Neural progenitor cell (in vitro differentiated cells): ENCODE results near the gene RYR1. TPM values are rescaled to one million over a fixed set of nuclear protein-coding genes. Genes with fewer than 3 reads are reported as not detected.

Source experiments
- DNase-seq: peaks from one replicate; pipeline ENCODE4 v3.0.0-alpha.2; 2016; ENCODE audit warnings: low spot score
- H2AFZ ChIP-seq: fragments of 200-600 bp; sonication (generic); replicated peaks from 2 replicates; pipeline ENCODE4 v1.6.1; 2016; ENCODE audit warnings: antibody characterized with exemption
- H3F3A ChIP-seq: fragments of 200-600 bp; sonication (generic); 2 replicates; pipeline ENCODE4 v1.6.1; 2016; ENCODE audit warnings: antibody characterized with exemption, low read depth
- H3K27ac ChIP-seq: fragments of 200-600 bp; sonication (generic); 2 replicates; pipeline ENCODE4 v1.5.1; 2016; ENCODE audit warnings: mild to moderate bottlenecking
- H3K27me3 ChIP-seq: fragments of 200-600 bp; sonication (generic); 2 replicates; pipeline ENCODE4 v1.6.1; 2016; ENCODE audit warnings: mild to moderate bottlenecking, moderate library complexity
- H3K36me3 ChIP-seq: fragments of 200-600 bp; sonication (generic); 2 replicates; pipeline ENCODE4 v1.5.1; 2016
- H3K4me1 ChIP-seq: fragments of 200-600 bp; sonication (generic); 2 replicates; pipeline ENCODE4 v1.6.1; 2016; ENCODE audit warnings: mixed run types
- H3K4me2 ChIP-seq: fragments of 200-600 bp; sonication (generic); 2 replicates; pipeline ENCODE4 v1.6.1; 2016
- H3K4me3 ChIP-seq: fragments of 200-600 bp; sonication (generic); 2 replicates; pipeline ENCODE4 v1.5.1; 2016
- H3K79me2 ChIP-seq: fragments of 200-600 bp; sonication (generic); 2 replicates; pipeline ENCODE4 v1.6.1; 2016; ENCODE audit warnings: low read depth
- H3K9ac ChIP-seq: fragments of 200-600 bp; sonication (generic); 2 replicates; pipeline ENCODE4 v1.6.1; 2016
- H3K9me3 ChIP-seq: fragments of 200-600 bp; sonication (generic); 2 replicates; pipeline ENCODE4 v1.5.1; 2016; ENCODE audit warnings: low read depth
- H4K20me1 ChIP-seq: fragments of 200-600 bp; sonication (generic); 2 replicates; pipeline ENCODE4 v1.6.1; 2016; ENCODE audit warnings: low read depth
- H3K27ac Mint-ChIP-seq: 3 replicates; pipeline ENCODE4 v1.8.0; 2021; ENCODE audit warnings: mixed read lengths
- H3K27me3 Mint-ChIP-seq: 2 replicates; pipeline ENCODE4 v1.8.0; 2022; ENCODE audit warnings: low read depth, mild to moderate bottlenecking, inconsistent platforms, moderate library complexity, mixed read lengths; ENCODE audit not compliant: insufficient read depth
- H3K36me3 Mint-ChIP-seq: 3 replicates; pipeline ENCODE4 v1.8.0; 2021; ENCODE audit warnings: mixed read lengths
- H3K4me1 Mint-ChIP-seq: 3 replicates; pipeline ENCODE4 v1.8.0; 2021; ENCODE audit warnings: mixed read lengths
- H3K4me3 Mint-ChIP-seq: 3 replicates; pipeline ENCODE4 v1.8.0; 2021; ENCODE audit warnings: mild to moderate bottlenecking, moderate library complexity, mixed read lengths
- H3K9me3 Mint-ChIP-seq: 3 replicates; pipeline ENCODE4 v1.8.0; 2020; ENCODE audit warnings: mixed read lengths
- EZH2 ChIP-seq: fragments of 200-600 bp; sonication (generic); IDR thresholded peaks from 2 replicates; pipeline ENCODE4 v1.6.1; 2017; ENCODE audit warnings: antibody characterized with exemption, mild to moderate bottlenecking, moderate library complexity
- EZH2phosphoT487 ChIP-seq: fragments of 200-600 bp; sonication (generic); IDR thresholded peaks from 2 replicates; pipeline ENCODE4 v1.6.1; 2017; ENCODE audit warnings: antibody characterized with exemption
- total RNA-seq: library from RNA; depleted of rRNA; stranded (reverse); fragments of >200 nt; gene quantifications from 2 replicates; pipeline ENCODE4 v1.2.3, GENCODE V29; 2015; ENCODE audit warnings: low replicate concordance
- TF ChIP-seq, protein P1 (sequence below): fragments of 200-600 bp; sonication (generic); IDR thresholded peaks from 2 replicates; pipeline ENCODE4 v1.5.1; 2017; ENCODE audit warnings: antibody characterized with exemption, mild to moderate bottlenecking

Gene RYR1
- total RNA-seq, 1 donor from 2014 or later = 0.60 TPM

DNA sequence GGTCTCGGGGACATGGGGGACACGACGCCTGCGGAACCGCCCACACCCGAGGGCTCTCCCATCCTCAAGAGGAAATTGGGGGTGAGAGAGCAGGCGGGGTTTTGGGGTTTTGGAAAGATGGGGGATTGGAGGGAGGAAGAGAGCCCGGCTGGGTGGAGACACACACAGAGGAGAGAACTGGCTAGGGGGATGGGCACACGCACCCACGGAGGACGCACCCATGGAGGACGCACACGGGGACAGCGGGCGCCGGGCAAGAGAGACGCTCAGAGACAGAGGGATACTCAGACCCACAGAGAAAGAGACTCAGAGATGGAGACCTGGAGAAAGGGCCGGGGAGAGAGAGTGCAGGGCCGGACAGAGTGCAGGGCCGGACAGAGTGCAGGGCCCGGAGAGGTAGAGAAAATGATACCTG, 132.2 kb downstream of the RYR1 start:
- Mint-ChIP-seq H3K4me3 (no peak overlapping the region), H3K9me3 (no peaks in the 10 kb centered on the region), H3K36me3 (no peaks in the 10 kb centered on the region), H3K4me1 (peaks cover 4% of the 10 kb centered on the region), H3K27me3 (peaks cover 6% of the 10 kb centered on the region), H3K27ac (no peak overlapping the region)
- no peak for TF ChIP-seq EZH2
- TF ChIP-seq, protein P1, sequence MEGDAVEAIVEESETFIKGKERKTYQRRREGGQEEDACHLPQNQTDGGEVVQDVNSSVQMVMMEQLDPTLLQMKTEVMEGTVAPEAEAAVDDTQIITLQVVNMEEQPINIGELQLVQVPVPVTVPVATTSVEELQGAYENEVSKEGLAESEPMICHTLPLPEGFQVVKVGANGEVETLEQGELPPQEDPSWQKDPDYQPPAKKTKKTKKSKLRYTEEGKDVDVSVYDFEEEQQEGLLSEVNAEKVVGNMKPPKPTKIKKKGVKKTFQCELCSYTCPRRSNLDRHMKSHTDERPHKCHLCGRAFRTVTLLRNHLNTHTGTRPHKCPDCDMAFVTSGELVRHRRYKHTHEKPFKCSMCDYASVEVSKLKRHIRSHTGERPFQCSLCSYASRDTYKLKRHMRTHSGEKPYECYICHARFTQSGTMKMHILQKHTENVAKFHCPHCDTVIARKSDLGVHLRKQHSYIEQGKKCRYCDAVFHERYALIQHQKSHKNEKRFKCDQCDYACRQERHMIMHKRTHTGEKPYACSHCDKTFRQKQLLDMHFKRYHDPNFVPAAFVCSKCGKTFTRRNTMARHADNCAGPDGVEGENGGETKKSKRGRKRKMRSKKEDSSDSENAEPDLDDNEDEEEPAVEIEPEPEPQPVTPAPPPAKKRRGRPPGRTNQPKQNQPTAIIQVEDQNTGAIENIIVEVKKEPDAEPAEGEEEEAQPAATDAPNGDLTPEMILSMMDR = no peak
- TF ChIP-seq EZH2phosphoT487 = no peak
- Histone ChIP-seq H3K27me3 (peaks cover 16% of the 10 kb centered on the region), H4K20me1 (no peaks in the 10 kb centered on the region), H3K9ac (no peak overlapping the region), H3K9me3 (no peaks in the 10 kb centered on the region), H3K4me2 (no peak overlapping the region), H3K79me2 (no peaks in the 10 kb centered on the region), H3F3A (no peaks in the 10 kb centered on the region), H2AFZ (no peak overlapping the region), H3K4me3 (no peak overlapping the region), H3K36me3 (no peaks in the 10 kb centered on the region), H3K27ac (no peak overlapping the region), H3K4me1 (no peaks in the 10 kb centered on the region)
- no peak for DNase-seq

DNA sequence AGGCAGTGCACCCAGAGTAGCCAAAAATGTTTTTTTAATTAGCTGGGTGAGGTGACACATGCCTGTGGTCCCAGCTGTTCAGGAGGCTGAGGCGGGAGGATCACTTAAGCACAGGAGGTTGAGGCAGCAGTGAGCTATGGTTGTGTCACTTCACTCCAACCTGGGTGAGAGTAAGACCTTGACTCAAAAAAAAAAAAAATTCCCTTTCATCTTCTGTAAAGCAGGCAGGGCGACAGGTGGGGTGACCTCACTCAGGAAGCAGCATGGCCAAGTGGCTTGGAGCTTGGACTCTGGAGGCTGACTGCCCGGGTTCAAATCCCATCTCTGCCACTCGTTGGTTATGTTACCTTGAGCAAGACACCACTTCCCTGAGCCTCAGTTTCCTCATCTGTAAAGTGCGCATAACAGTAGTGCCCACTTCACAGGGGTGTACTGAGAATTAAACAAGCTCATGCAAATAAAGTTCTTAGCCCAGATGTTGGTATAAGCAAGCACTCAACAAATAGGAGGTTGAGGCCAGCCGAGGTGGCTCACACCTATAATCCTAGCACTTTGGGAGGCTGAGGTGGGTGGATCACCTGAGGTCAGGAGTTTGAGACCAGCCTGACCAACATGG, 136.0 kb downstream of the RYR1 start:
- no peak for DNase-seq
- Histone ChIP-seq H3K4me1 (no peaks in the 10 kb centered on the region), H3K27ac (no peak overlapping the region), H3K27me3 (peaks cover 12% of the 10 kb centered on the region), H3K36me3 (no peaks in the 10 kb centered on the region), H3K79me2 (no peaks in the 10 kb centered on the region), H3F3A (no peaks in the 10 kb centered on the region), H4K20me1 (no peaks in the 10 kb centered on the region), H3K9ac (no peak overlapping the region), H2AFZ (no peak overlapping the region), H3K4me3 (no peak overlapping the region), H3K4me2 (no peak overlapping the region), H3K9me3 (no peaks in the 10 kb centered on the region)
- Mint-ChIP-seq H3K27ac (no peak overlapping the region), H3K36me3 (no peaks in the 10 kb centered on the region), H3K4me1 (no peaks in the 10 kb centered on the region), H3K4me3 (no peak overlapping the region), H3K27me3 (no peaks in the 10 kb centered on the region), H3K9me3 (no peaks in the 10 kb centered on the region)
- TF ChIP-seq, protein P1 = no peak
- no peak for TF ChIP-seq EZH2
- no peak for TF ChIP-seq EZH2phosphoT487

- Histone ChIP-seq H4K20me1 (no peaks in the 10 kb centered on the region), H3K9me3 (no peaks in the 10 kb centered on the region), H3K9ac (no peak overlapping the region), H3K79me2 (no peaks in the 10 kb centered on the region), H3K36me3 (no peaks in the 10 kb centered on the region), H3F3A (no peaks in the 10 kb centered on the region), H3K27ac (no peak overlapping the region), H3K4me1 (no peaks in the 10 kb centered on the region), H3K27me3 (no peaks in the 10 kb centered on the region), H3K4me3 (no peak overlapping the region), H2AFZ (no peak overlapping the region), H3K4me2 (no peak overlapping the region)
- no peaks in the 10 kb centered on the region for H3K4me1 Mint-ChIP-seq
- no peak overlapping the region for H3K4me3 Mint-ChIP-seq
- DNase-seq = no peak
- no peaks in the 10 kb centered on the region for H3K9me3 Mint-ChIP-seq
- H3K27me3 Mint-ChIP-seq = no peaks in the 10 kb centered on the region
- H3K36me3 Mint-ChIP-seq = no peaks in the 10 kb centered on the region
- H3K27ac Mint-ChIP-seq = no peak overlapping the region
- TF ChIP-seq EZH2phosphoT487 (no peak), EZH2 (no peak)
- TF ChIP-seq, protein P1 = no peak
Observed at GRCh38 chr19:38571682-38572081, 138.2 kb downstream of the RYR1 start.
